GM19025 (cell line): Measurements from ENCODE around the gene PKIB.
"Not testable (repeated sequence)": the region's sequence is repeated elsewhere in the genome, so short reads cannot be mapped to it uniquely, and the experiment has no call there.

ENCODE experiments used
- ATAC-seq: cut with Tn5 transposase; IDR thresholded peaks from one replicate; pipeline ENCODE4 v1.9.1; 2021; ENCODE audit warnings: mild to moderate bottlenecking, low read depth, moderate library complexity; ENCODE audit not compliant: unreplicated experiment

PKIB gene

GRCh38 chr6:122620428-122620827 is 10.2 kb downstream of the PKIB start:
- no peak for ATAC-seq

- no peak for ATAC-seq
Measured at GRCh38 chr6:122620902-122621301, 10.7 kb downstream of the PKIB start.

GRCh38 chr6:122621638-122622037 is 11.4 kb downstream of the PKIB start:
- no peak for ATAC-seq

GRCh38 chr6:122622479-122622878 is 12.3 kb downstream of the PKIB start:
- ATAC-seq: no peak

GRCh38 chr6:122623279-122623678 is 13.1 kb downstream of the PKIB start:
- no peak for ATAC-seq

- ATAC-seq: no peak
Measured at GRCh38 chr6:122624853-122625252, 14.6 kb downstream of the PKIB start.

- no peak for ATAC-seq
Measured at GRCh38 chr6:122628714-122629113, 18.5 kb downstream of the PKIB start.

- ATAC-seq: no peak
Measured at GRCh38 chr6:122631571-122632249, 21.5 kb downstream of the PKIB start.

- ATAC-seq: no peak
Measured at GRCh38 chr6:122640366-122640765, 30.2 kb downstream of the PKIB start.

- ATAC-seq: no peak
Measured at GRCh38 chr6:122641819-122642218, 31.6 kb downstream of the PKIB start.

- ATAC-seq: not testable (repeated sequence)
Measured at GRCh38 chr6:122642604-122643003, 32.4 kb downstream of the PKIB start.

- no peak for ATAC-seq
Measured at GRCh38 chr6:122645256-122645655, 35.1 kb downstream of the PKIB start.

GRCh38 chr6:122647765-122648164 is 37.6 kb downstream of the PKIB start:
- ATAC-seq: no peak

GRCh38 chr6:122648726-122649125 is 38.5 kb downstream of the PKIB start:
- no peak for ATAC-seq

GRCh38 chr6:122649701-122650100 is 39.5 kb downstream of the PKIB start:
- no peak for ATAC-seq

GRCh38 chr6:122650403-122650802 is 40.2 kb downstream of the PKIB start:
- no peak for ATAC-seq

GRCh38 chr6:122651031-122651430 is 40.8 kb downstream of the PKIB start:
- ATAC-seq: no peak

- ATAC-seq: no peak
Measured at GRCh38 chr6:122651604-122652003, 41.4 kb downstream of the PKIB start.

- no peak for ATAC-seq
Measured at GRCh38 chr6:122652431-122652830, 42.2 kb downstream of the PKIB start.

- no peak for ATAC-seq
Measured at GRCh38 chr6:122653094-122653493, 42.9 kb downstream of the PKIB start.

- ATAC-seq: no peak
Measured at GRCh38 chr6:122654012-122654411, 43.8 kb downstream of the PKIB start.

GRCh38 chr6:122657601-122658000 is 47.4 kb downstream of the PKIB start:
- ATAC-seq: no peak

GRCh38 chr6:122660296-122660695 is 50.1 kb downstream of the PKIB start:
- ATAC-seq: no peak
